HS-5 (cell line): ENCODE measurements around the gene OR2L5.

Experiments used
- DNase-seq: peaks from one replicate; pipeline ENCODE4 v3.0.0-alpha.2; 2012; ENCODE audit warnings: low read depth

OR2L5 gene, protein sequence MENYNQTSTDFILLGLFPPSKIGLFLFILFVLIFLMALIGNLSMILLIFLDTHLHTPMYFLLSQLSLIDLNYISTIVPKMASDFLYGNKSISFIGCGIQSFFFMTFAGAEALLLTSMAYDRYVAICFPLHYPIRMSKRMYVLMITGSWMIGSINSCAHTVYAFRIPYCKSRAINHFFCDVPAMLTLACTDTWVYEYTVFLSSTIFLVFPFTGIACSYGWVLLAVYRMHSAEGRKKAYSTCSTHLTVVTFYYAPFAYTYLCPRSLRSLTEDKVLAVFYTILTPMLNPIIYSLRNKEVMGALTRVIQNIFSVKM

DNA sequence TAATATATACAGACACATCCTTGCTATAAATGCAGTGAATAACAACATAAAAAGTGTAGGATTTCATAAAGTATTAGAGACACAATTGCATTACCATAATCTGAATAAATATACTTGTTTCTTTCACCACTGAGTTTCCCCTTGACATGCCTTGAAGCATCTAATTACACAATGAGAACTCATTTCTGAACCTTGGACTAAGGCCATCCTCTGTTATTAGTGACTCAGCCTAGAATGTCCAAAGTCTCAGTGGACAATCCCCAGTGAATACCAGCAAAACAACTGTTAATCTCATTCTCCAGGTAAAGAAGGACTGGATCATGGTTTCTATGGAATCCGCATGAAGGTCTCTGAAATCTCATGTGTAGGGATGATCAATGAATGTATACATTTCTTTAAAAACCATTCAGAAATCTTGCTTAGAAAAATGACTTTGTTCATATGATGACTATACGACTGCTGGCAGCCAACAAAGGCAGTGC, at the start of gene OR2L5:
Gene OR2L5, plus strand, starts transcription at position 432 of the 482 bp plus-strand sequence. CDS start 8,288 bp downstream, outside the sequence.
- DNase-seq: no peak

DNA sequence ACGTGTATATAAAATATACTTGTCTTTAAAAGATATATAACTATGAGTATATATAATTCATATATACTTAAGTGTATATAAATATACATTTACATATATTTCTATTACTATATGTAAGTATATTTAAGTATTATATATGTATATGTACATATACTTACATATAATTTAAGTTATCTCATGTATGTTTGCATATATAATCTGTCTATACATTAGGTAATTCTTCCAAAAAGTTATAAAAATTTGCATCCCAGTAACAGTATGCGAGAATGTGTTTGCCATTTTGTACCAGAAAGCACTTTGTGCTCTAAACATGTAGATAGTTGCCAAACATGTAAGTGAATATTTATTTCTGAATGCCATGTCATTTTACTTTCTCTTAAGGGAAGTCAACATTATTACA, 48.5 kb upstream of the OR2L5 start, which contains the start of gene OR2AK2:
Gene OR2AK2, plus strand, starts transcription at position 301 of the 400 bp plus-strand sequence. CDS start 144 bp downstream, outside the sequence.
- DNase-seq: no peak

DNA sequence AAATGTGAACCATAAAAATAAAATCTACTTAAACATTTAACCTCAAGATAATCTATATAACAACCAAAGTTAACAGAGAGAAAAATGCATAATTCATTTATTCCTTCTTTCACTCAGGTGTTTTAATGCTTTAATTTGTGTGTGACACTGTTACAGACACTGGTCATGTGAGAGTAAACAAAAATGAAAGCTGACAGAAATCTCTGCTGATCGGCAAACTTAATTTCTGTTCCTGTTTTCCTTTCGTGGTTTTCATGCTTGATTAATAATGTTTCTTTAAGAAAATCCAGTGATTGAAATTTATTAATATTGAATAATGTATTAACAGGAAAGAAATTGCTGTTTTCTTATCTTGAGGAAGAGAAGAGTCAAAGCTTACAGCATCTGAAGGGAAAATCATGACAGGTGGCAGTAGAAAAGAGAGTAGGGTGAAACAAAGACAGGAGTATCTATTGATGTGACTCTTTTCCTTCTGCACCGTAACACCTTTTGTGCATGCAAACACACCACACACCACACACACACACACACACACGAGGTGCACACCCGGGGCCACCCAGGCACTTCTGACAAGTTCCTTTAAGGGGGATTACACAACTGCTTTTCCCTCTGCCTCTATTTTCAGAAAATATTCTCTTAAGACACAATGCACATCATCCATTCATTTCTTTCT, 46.8 kb upstream of the OR2L5 start:
- DNase-seq: no peak

DNA sequence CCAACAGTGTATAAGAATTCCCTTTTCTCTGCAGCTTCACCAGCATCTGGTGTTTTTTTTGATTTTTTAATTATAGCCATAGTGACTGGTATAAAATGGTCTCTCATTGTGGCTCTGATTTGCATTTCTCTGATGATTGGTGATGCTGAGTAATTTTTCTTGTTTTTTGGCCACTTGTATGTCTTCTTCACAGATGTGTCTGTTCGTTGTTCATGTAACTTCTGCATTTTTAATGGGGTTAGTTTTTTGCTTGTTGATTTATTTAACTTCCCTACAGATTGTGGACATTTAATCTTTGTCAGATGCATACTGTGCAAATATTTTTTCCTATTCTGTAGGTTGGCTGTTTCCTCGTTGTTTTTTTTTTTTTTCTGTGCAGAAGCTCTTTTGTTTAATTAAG, 20.5 kb upstream of the OR2L5 start:
- no peak for DNase-seq

DNA sequence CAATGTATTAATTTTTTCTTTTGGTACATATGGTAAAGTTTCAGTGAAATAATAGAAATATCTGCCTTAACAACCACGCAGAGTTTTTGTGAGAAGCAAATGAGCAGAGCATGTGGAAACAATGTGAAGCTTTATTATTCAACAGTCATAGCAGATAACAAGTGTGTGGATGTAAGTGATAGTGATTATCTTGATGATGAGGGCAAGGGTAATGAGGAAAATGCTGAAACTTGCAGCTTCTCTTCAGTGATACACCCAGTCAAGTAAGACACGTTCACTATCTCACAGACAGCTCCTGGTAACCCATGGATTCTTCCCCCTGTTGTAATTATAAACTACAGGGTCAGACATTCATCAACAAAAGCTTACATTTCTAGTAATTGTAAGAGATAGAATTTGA, 14.6 kb upstream of the OR2L5 start:
- DNase-seq: no peak

DNA sequence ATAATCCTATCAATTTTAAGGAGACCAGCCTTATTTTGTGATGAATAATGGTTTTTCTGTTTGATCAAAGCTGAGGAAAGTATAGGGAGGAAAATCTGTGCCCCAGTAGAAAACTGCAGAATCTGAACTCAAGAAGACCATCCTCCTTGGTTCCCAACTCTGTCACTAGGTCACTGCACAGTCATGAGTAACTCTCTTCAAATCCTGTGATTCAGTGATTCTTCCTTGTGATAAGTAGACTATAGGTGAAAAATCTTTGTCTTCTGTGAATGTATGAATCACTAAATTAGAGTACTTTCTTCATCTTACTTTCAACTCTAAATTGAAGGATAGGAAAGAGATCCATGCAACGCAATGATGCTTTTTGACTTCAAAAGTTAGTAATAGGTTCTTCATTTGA, 13.3 kb upstream of the OR2L5 start:
- DNase-seq: no peak

DNA sequence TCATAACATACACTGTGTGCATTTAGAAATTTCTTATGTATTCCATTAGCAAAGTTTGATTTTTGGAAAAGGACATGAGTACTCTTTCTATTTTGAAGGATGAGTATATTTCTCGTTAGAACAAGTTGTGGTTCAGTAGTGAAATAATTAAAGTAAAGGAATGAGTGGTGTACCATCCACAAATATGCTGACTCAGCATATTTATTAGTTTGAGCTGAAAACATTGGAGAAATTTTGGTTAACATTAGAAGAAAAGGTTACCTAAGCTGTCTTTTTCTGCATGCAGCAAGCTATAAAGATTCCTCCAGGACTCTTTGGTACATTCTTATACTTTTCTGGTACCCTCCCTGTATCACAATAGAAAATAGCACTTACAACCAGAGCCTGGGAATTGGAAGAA, 5.7 kb upstream of the OR2L5 start:
- DNase-seq: no peak

DNA sequence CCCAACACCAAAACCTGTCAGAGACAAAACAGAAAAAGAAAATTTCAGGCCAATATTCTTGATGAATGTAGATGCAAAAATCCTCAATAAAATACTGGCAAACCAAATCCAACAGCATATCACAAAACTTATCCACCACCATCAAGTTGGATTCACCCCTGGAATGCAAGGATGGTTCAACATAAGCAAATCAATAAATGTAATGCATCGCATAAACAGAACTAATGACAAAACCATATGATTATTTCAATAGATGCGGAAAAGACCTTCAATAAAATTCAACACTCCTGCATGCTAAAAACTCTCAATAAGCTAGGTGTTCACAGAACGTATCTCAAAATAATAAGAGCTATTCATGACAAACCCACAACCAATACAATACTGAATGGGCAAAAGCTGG, 3.8 kb upstream of the OR2L5 start:
- DNase-seq: no peak

DNA sequence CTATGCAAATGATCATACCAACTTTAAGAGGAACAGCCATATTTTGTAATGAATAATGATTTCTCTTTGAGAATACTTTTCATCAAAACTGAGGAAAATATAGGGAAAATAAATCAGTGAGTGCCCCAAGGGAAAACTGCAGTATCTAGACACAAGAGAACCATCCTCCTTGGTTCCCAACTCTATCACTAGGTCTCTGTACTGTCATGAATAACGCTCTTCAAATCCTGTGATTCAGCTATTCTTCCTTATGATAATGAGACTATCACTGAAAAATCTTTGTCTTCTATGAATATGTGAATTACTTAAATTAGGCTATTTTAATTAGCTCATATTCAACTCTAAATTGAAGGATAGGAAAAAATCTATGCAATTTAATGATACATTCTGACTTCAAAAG, 2.3 kb downstream of the OR2L5 start:
- no peak for DNase-seq

DNA sequence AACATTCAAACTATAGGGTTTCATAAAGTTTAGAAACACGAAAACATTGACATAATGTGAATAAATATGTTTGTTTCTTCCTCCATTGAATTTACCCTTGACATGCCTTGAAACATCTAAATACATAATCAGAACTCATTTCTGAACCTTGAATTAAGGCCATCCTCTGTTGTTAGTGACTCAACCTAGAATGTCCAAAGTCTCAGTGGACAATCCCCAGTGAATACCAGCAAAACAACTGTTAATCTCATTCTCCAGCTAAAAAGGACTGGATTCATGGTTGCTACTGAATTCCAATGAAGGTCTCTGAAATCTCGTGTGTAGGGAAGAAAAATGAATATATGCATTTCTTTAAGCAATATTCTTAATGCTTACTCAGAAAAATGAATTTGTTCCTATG, 16.3 kb downstream of the OR2L5 start, which contains the start of gene OR2L2:
Gene OR2L2, plus strand, starts transcription at position 301 of the 400 bp plus-strand sequence. CDS start 8,198 bp downstream, outside the sequence.
- no peak for DNase-seq

DNA sequence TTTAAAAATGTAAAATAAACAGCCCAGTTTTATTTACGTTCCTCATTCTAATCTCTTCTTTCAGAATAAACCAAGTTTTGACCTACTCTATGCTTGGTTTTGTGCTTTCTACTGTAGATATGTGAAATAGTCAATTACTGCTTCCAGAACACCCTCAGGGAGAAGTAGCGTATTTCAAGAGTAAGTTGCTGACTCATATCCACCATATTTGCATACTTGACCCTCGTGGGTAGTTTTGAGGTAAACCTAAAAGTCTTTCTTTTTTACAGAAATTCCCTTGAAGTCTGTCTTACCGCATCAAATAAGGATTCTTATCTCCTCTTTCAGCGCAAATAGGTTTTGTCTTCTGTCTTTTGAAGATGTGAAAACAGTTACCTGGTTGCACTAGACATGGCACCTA, 31.7 kb downstream of the OR2L5 start:
- DNase-seq: no peak

DNA sequence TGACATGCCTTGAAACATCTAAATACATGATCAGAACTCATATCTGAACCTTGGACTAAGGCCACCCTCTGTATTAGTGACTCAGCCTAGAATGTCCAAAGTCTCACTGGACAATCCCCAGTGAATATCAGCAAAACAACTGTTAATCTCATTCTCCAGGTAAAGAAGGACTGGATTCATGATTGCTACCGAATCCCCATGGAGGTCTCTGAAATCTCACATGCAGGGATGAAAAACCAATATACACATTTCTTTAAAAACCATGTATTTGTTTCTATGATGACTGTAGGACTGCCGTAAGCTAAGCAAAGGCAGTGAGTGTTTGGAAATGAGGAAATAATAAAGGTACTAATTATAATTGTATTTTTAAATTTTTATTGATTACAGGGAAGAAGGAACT, 33.1 kb downstream of the OR2L5 start, which contains the start of gene OR2L3:
Gene OR2L3, plus strand, starts transcription at position 301 of the 400 bp plus-strand sequence. CDS start 13,846 bp downstream, outside the sequence.
- no peak for DNase-seq

DNA sequence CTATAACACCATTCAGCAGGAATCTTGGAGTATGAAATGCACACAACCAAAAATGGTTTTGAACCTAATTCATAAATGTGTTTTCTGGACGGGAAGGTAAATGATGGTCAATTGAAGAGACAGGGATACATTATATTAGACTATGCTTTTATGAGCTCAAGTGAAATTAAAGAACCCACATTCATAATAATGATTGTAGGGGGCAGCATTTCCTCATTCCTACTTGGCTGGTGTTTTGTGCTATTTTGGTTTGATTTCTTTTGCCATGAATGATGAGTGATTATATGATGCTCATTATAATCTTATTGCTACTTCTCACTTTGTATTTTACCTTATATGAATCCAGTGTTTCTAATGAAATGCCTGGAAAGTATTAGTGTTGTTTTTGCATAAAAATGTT, 33.5 kb downstream of the OR2L5 start:
- no peak for DNase-seq

DNA sequence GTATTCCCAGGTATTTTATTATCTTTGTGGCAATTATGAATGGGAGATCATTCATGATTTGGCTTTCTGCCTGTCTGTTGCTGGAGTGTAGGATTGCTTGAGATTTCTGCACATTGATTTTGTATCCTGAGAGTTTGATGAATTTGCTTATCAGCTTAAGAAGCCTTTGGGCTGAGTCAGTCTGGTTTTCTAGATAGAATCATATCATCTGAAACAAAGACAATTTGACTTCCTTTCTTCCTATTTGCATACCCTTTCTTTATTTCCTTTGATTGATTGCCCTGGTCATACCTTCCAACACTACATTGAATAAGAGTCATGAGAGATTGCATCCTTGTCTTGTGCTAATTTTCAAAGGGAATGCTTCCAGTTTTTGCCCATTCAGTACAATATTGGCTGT, 41.2 kb downstream of the OR2L5 start:
- DNase-seq: no peak

DNA sequence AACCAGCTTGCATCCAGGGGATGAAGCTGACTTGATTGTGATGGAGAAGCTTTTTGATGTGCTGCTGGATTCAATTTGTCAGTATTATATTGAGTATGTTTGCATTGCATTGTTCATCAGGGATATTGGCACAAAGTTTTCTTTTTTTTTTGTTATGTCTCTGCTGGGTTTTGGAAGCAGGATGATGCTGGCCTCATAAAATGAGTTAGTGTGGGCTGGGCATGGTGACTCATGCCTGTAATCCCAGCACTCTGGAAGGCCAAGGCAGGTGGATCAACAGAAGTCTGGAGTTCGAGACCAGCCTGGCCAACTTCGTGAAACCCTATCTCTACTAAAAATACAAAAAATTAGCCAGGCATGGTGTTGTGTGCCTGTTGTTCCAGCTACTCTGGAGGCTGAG, 41.8 kb downstream of the OR2L5 start:
- DNase-seq: no peak

DNA sequence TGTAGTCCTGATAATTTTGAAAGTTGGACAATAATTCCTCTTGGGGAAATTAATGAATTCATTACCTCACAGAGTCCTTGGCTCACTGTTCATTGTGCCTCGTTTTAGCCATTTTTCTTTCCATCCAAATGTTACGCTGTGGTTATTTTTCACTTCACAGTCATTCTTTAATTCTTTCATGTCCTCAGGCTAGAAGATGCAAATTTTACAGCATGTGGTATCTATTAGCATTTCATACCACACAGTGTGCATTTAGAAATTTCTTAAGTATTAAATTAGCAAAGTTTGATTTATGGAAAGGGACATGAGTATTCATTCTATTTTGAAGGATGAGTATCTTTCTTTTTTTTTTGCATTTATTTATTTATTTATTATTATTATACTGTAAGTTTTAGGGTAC, 51.6 kb downstream of the OR2L5 start:
- DNase-seq: no peak

DNA sequence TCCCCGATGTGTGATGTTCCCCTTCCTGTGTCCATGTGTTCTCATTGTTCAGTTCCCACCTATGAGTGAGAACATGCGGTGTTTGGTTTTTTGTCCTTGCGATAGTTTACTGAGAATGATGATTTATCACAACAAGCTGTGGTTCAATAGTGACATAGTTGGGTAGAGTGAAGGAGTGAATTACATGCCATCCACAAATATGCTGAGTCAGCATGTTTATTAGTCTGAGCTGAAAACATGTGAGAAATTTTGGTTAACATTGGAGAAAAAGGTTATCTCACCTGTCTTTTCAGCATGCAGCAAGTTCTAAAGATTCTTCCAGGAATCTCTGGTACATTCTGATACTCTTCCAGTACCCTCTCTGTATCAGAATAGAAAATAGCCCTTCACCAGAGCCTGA, 52.1 kb downstream of the OR2L5 start:
- no peak for DNase-seq
